ENCODE measurements around the gene ZC3H4.
"Not testable (repeated sequence)": the region's sequence is repeated elsewhere in the genome, so short reads cannot be mapped to it uniquely, and the experiment has no call there.

The ZC3H4 gene

GRCh38 chr19:47084879-47085439 lies 28.6 kb downstream of the ZC3H4 start:
- ATAC-seq (no peak), DNase-seq (no peak)

- DNase-seq (no peak), ATAC-seq (no peak)
Measured at GRCh38 chr19:47082493-47082892, 31.1 kb downstream of the ZC3H4 start.

- DNase-seq (no peak), ATAC-seq (no peak)
Measured at GRCh38 chr19:47081095-47081494, 32.5 kb downstream of the ZC3H4 start.

GRCh38 chr19:47078351-47078750 lies 35.2 kb downstream of the ZC3H4 start:
- ATAC-seq, DNase-seq: not testable (repeated sequence)

- ATAC-seq (no peak), DNase-seq (no peak)
Measured at GRCh38 chr19:47075941-47076340, 37.6 kb downstream of the ZC3H4 start.

- ATAC-seq = no peak
Measured at GRCh38 chr19:47075179-47075810, 38.3 kb downstream of the ZC3H4 start.

GRCh38 chr19:47074621-47075020 lies 39.0 kb downstream of the ZC3H4 start:
- ATAC-seq (no peak), DNase-seq (no peak)

More at GRCh38 chr19:47075179-47075810, 38.3 kb downstream of the ZC3H4 start:
- no peak for DNase-seq

- ATAC-seq (no peak), DNase-seq (no peak)
Measured at GRCh38 chr19:47073574-47073973, 40.0 kb downstream of the ZC3H4 start.

- ATAC-seq (no peak), DNase-seq (no peak)
Measured at GRCh38 chr19:47072323-47072722, 41.3 kb downstream of the ZC3H4 start.

GRCh38 chr19:47071731-47072130 lies 41.8 kb downstream of the ZC3H4 start:
- ATAC-seq (no peak), DNase-seq (no peak)

GRCh38 chr19:47070756-47071155 lies 42.8 kb downstream of the ZC3H4 start:
- no peak for ATAC-seq

GRCh38 chr19:47069795-47070194 lies 43.8 kb downstream of the ZC3H4 start:
- ATAC-seq (no peak), DNase-seq (no peak)

More at GRCh38 chr19:47070756-47071155, 42.8 kb downstream of the ZC3H4 start:
- DNase-seq = no peak

- no peak for DNase-seq
- ATAC-seq = no peak
Measured at GRCh38 chr19:47068876-47069406, 44.6 kb downstream of the ZC3H4 start.

- ATAC-seq (no peak), DNase-seq (no peak)
Measured at GRCh38 chr19:47068246-47068645, 45.3 kb downstream of the ZC3H4 start.

- no peak for ATAC-seq
- no peak for DNase-seq
Measured at GRCh38 chr19:47067215-47067847, 46.2 kb downstream of the ZC3H4 start.

- ATAC-seq (no peak), DNase-seq (no peak)
Measured at GRCh38 chr19:47066376-47067214, 47.0 kb downstream of the ZC3H4 start.

- DNase-seq = no peak
- no peak for ATAC-seq
Measured at GRCh38 chr19:47065242-47065641, 48.3 kb downstream of the ZC3H4 start.

- no peak for DNase-seq
Measured at GRCh38 chr19:47063874-47064273, 49.7 kb downstream of the ZC3H4 start.

GRCh38 chr19:47058621-47059022 lies 55.0 kb downstream of the ZC3H4 start:
- no peak for DNase-seq
- no peak for ATAC-seq

More at GRCh38 chr19:47063874-47064273, 49.7 kb downstream of the ZC3H4 start:
- ATAC-seq = no peak

GRCh38 chr19:47057328-47057727 lies 56.2 kb downstream of the ZC3H4 start:
- DNase-seq (no peak), ATAC-seq (no peak)

GRCh38 chr19:47056411-47056810 lies 57.2 kb downstream of the ZC3H4 start:
- DNase-seq (no peak), ATAC-seq (no peak)

GRCh38 chr19:47050562-47050961 lies 63.0 kb downstream of the ZC3H4 start:
- not testable (repeated sequence) for DNase-seq, ATAC-seq

Data from stimulated activated naive CD8-positive, alpha-beta T cell treated with anti-CD3 and anti-CD28 coated beads, Interleukin-15, Interleukin-2, amounts not matched to agents 100 U/mL and 50 U/mL, for 24 hours (primary cell).